ENCODE results near the gene EXOC6B. TPM values are rescaled to one million over a fixed set of nuclear protein-coding genes. Genes with fewer than 3 reads are reported as not detected.

EXOC6B gene
- total and polyA plus RNA-seq, 9 of the 15 experiments (the other 6 are each of a cell fraction or from before 2014, with no cell fraction given): 0.28 to 4.2 (median 2.0) TPM

GRCh38 chr2:72204156-72204785 lies 621.6 kb downstream of the EXOC6B start (continued):
- no peak for TF ChIP-seq MNT (conservative IDR thresholded peaks at IDR 0.05)
- TF ChIP-seq USF2 (CRISPR knock-in tag; IDR thresholded peaks at IDR 0.05): no peak
- TF ChIP-seq THAP7 (CRISPR knock-in tag; IDR thresholded peaks at IDR 0.05): no peak
- no peak for TF ChIP-seq CHD1 (IDR thresholded peaks at IDR 0.05; ENCODE audit: low read length)

- DNase-seq (ENCODE audit: extremely low read depth in 1 of 4, low spot score in 3 of 4) (no peak), FAIRE-seq (no peak), ATAC-seq (no peak)
- H3K9me3 ChIP-seq (replicated peaks; ENCODE audit: control insufficient read depth, insufficient read depth, low read depth, low read length): no peaks in the 10 kb centered on the region
- POLR2A ChIA-PET: no interaction called here
- no peak overlapping the region for H3K9ac ChIP-seq (ENCODE audit: insufficient read depth in 1 of 2, low read depth in 2 of 2, low read length in 2 of 2)
- in situ Hi-C loops (cut with MboI): no loop called here
- H3K4me1 ChIP-seq (replicated peaks in 1 of 2; ENCODE audit: control insufficient read depth in 2 of 2, insufficient read depth in 2 of 2, low read length in 2 of 2): no peaks in the 10 kb centered on the region
- no peak overlapping the region for H2AFZ ChIP-seq (ENCODE audit: low read depth, low read length)
- CTCF ChIA-PET (ENCODE audit: low intra/inter-chr PET ratio): no interaction called here
- no peaks in the 10 kb centered on the region for H3K9me1 ChIP-seq (ENCODE audit: control insufficient read depth, insufficient read depth, low read length)
- 4% methylated on average over 2 of the region's 2 CpGs for WGBS (ENCODE audit: insufficient coverage, low coverage, missing lambda C conversion rate)
- H3K4me2 ChIP-seq (ENCODE audit: insufficient read depth, low read length): no peak overlapping the region
- intact Hi-C loops (cut with micrococcal nuclease): no loop called here
- no peaks in the 10 kb centered on the region for H3K36me3 ChIP-seq (ENCODE audit: control insufficient read depth, insufficient read depth, low read length)
- no peaks in the 10 kb centered on the region for H3K27me3 ChIP-seq (ENCODE audit: control insufficient read depth in 2 of 2, insufficient read depth in 2 of 2, low read length in 2 of 2)
- BruUV-seq (replicated peaks): no TSS peak
- no peak overlapping the region for H3K27ac ChIP-seq (ENCODE audit: extremely low read depth, low read depth, low read length)
- H4K20me1 ChIP-seq (replicated peaks; ENCODE audit: control insufficient read depth, insufficient read depth, low read length): no peaks in the 10 kb centered on the region
- H3K4me3 ChIP-seq: no peak overlapping the region
- no peaks in the 10 kb centered on the region for H3K79me2 ChIP-seq (ENCODE audit: control insufficient read depth, insufficient read depth, low read length)
- TF ChIP-seq IFI16 (CRISPR knock-in tag; IDR thresholded peaks at IDR 0.05) (no peak), MCM5 (IDR thresholded peaks at IDR 0.05; ENCODE audit: low read depth) (no peak), HOMEZ (CRISPR knock-in tag; IDR thresholded peaks at IDR 0.05) (no peak), MAFF (IDR thresholded peaks at IDR 0.05; ENCODE audit: low read length) (no peak), ZFP91 (CRISPR knock-in tag; IDR thresholded peaks at IDR 0.05) (no peak), KAT8 (IDR thresholded peaks at IDR 0.05; ENCODE audit: low read depth) (no peak), TAF9B (IDR thresholded peaks at IDR 0.05; ENCODE audit: partially characterized antibody) (no peak), ZNF436 (CRISPR knock-in tag; IDR thresholded peaks at IDR 0.05) (no peak), ZNF644 (tag; IDR thresholded peaks at IDR 0.05; ENCODE audit: low read depth) (no peak), ZNF140 (CRISPR knock-in tag; IDR thresholded peaks at IDR 0.05) (no peak)
Observed at GRCh38 chr2:72198532-72199241, 627.1 kb downstream of the EXOC6B start.

All from K562 (cell line).